NCI-H748 (cell line): Measurements from ENCODE around the gene KCNJ15.

Experiments used
- DNase-seq: peaks from one replicate; lab custom pipeline; 2025; ENCODE audit not compliant: unreplicated experiment; lab: John Stamatoyannopoulos, UW

KCNJ15 gene

GRCh38 chr21:38267991-38268863, 11.4 kb downstream of the KCNJ15 start:
- DNase-seq = no peak

GRCh38 chr21:38268864-38269575, 12.2 kb downstream of the KCNJ15 start:
- no peak for DNase-seq

GRCh38 chr21:38269576-38269936, 12.8 kb downstream of the KCNJ15 start:
- DNase-seq = no peak

- no peak for DNase-seq
Observed at GRCh38 chr21:38272215-38272614, 15.4 kb downstream of the KCNJ15 start.

DNA sequence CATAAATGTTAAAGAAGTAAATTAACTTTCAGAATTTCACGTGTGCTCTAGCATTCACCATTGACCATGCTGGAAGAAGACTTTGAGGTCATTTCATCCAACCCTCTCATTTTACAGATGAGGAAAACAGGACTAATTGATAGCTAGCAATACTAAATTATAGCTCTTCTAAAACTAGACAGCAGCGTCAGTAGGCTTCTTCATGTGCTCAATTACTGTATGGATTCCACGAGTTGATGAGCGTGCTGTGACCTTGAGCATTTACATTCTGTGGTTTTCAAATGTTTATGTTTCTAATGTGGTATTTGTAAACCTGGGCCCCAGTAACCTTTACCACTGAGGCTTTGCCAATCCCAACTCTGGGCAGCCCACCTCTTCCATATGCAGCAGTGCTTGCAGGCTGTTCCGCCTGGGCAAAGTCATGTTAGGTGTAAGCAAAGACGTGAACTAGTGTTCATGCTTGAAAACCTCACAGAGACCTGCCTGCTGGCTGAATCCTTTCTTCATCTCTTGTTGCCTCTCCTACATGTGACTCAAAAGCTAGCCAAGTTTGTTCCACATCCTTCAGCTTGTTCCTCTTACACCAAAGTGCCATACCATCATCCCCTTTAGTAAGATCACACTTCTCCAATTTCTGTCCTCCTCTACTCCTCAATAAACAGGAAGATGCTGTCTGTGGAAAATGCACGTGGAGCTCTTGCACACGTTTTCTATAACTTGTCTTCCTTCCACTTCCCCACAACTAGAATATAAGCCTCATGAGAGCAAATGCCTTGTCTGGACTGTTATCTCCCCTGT, 17.2 kb downstream of the KCNJ15 start:
- DNase-seq = no peak

GRCh38 chr21:38277501-38278131, 20.8 kb downstream of the KCNJ15 start:
- DNase-seq = no peak

GRCh38 chr21:38280454-38280853, 23.7 kb downstream of the KCNJ15 start:
- DNase-seq = no peak

DNA sequence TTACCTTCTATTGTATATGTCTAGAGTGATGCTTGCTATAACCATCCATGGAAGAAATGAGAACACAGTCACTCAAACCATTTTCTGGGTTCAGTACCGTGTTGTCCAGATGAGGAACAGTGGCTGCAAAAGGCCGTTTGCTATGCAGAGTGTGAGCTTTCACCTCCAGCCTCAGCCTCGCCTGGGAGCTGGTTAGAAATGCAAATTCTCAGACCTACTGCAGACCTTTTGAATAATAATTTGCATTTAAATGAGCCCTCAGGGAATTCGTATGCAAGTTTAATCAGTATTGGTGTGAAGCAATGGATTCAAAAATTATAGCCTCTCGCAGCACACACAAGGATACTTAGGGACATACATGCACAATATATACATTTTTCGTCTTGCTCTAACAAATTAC, 24.1 kb downstream of the KCNJ15 start:
- no peak for DNase-seq

DNA sequence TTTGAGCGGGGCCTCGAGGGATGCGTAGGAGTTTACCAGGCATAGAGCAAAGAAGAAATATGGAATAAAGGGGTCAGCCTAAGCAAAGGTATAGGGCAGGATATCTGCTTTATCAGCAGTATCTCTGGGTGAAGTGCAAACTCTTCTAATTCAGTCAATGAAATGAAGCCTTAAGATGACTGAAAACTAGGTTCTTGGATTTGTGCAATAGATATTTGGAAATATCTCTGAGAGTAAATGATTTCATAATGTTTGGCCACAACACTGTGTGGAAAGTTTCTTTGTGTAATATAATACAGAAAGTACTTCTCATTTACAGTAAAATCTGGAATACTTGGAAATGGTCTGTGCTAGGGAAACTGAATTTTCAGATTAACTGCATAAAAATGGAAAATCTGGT, 26.1 kb downstream of the KCNJ15 start:
- DNase-seq = no peak

DNA sequence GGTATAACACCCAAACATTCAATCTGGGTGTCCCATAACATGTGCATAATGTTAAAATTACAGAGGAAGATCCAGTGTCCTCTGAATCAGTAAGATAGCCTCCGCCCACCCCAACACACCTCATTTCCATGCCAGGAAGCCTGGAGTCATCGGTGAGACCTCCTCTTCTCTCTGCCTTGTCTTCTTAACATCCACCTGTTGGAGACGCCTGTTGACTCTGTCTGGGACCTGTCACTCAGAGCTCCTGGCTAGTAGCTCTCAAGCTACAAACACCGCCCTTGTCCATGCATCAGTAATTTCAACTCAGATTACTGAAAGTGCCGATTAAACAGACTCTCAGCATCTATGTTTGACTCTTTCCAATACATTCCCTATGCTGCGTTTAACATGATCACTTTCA, 27.4 kb downstream of the KCNJ15 start:
- DNase-seq = no peak

DNA sequence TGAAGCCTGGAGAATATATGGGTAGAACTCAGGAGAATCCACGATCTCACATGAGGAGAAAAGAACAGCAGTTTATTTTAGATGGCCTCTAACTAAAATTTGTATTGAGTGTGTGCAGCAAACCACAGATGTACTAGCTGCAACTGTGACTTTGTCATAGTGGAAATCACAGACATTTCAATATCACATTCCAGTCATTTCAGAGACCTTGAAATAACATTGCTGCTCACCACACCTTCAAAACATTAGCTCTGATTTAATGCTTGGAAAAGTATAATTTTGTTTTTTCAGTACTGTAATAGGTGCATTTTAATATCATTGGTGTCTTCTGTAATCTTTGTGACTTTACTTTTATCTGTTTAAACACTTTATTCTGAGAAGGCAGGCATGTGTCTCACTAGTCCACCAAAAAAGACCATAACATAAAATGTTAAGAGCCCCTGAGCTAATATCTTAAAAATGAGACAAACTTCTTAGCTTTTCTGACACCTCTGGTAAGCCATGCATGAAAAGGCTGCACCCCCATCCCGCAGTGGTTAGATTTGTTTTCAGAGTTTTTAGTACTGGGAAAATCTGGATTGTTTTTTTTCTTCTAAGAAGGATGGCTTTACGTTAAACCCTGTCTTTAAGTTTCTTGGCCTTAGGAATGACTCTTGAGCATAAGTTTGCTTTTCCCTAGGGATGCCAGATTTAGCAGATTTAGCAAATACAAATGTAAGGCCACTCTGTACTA, 30.1 kb downstream of the KCNJ15 start:
- no peak for DNase-seq

- no peak for DNase-seq
Observed at GRCh38 chr21:38287476-38287875, 30.7 kb downstream of the KCNJ15 start.

DNA sequence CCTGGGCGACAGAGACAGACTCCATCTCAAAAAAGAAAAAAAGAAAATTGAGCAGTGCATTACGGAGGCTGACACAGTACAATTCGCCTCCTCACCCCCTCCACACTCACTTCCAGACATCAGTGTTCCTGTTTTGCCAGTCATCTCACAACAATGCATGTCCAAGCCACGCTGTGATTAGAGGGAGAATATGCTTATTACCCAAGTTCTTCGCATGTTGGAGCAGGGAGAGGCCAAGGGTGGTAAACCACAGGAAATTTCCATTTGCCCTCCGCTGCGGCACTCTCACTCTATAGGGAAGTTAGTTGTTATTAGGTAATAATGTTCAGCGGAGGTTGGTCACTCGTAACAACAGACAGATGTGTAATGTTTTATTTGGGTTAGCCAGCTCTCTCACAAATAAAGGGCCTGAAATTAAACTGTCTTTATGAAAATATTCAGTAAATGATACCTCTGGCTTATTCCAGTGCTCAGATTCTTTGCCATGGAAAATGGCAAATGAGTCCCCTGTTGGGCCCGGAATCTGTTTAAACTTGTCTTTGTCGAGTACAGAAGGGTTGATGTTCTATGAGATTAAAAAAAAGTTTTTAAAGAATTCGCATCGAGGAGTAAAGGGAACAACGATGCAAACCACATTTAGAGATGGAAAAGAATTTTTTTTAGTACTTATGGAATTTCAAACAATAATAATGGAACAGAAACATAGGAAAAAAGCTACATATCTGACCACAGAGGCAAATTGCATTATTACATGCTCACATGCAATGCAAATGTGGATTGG, 33.1 kb downstream of the KCNJ15 start:
- no peak for DNase-seq

DNA sequence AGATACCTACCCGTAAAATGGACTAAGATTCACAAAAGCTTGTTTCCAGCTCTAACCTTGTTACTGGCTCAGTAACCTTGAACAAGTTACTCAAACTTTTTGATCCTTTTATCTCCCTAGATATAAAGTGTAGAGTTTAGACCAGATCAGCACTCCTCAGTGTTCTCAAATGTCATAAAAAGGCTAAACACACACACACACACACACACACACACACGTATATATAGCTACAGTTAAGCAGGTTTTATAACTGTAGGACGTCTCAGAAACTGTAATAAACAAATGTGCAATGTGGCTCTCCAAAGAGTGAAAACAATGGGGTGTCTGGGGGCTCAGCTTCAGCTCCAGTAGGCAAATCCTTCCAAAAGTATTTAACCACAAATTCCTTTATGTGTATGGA, 34.0 kb downstream of the KCNJ15 start:
- no peak for DNase-seq

- no peak for DNase-seq
Observed at GRCh38 chr21:38291874-38292273, 35.1 kb downstream of the KCNJ15 start.

DNA sequence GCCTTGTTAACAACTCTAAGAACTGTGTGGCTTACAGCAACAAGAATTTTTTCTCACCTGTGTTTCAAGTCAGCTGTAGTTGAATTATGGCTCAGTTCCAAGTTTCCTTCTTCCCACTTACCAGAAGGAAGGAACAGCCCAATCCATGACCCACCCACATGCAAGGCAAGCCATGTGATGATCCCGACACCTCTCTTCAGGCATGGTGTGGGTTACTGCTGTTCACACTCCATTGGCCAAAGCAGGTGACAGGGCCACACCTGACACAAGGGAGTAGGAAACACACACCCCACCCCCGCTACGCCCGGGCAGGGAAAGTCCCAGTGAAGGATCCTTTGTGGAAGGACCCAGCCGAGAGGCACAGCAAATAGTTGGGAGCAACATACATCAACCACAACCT, 36.3 kb downstream of the KCNJ15 start:
- DNase-seq = peak; percentile 11

DNA sequence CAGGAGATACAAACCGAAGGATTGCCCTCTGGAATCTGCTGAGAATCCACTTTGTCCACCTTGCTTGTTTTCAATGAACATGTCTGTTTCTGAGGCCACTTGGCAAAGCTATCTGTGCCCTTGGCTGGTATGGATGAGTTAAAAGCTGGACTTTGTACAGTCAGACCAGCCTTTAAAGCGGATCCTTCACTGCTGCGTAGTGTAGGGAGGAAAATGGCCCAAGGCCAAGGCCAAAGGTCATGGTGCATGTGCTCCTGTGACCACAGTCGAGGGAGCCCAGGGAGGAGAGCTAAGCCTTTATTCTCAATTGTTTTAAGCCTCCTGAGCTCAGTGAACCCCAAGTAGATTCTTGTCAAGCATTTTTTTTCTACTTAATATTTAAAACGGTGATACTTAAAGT, 37.0 kb downstream of the KCNJ15 start:
- DNase-seq = no peak

- DNase-seq = no peak
Observed at GRCh38 chr21:38294609-38295008, 37.8 kb downstream of the KCNJ15 start.

DNA sequence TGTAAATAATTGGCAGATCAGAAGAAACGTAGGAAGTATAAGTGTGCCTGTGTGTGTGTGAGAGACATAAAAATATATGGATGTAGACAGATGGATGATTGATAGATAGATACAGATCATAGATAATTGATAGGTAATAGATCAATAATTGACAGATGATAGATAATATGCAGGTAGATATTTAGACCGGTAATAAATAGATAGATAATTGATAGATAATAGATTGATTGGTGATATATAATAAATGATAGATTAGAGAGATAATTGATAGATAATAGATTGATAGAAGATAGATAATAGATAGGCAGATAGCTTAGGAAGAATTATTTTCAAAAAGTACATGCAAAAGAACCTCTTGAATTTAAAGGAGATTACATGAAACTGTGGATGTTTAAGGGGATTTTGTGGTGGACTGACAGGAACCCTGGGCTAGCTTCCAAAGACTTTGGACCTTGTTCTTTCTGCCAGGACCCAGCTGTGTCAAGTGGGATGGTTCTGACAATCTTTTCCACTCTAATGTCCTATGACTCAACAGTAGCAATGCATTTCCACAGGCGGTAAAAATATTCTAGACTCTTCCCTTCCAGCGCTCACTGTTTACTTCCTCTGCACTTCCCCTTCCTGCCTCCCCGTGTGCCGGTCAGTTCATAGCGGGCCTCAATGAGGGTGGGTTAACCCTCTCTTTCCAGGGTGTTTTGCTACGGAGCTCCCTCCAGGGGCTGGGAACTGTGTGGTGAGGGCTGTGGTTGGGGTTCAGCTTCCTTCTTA, 39.4 kb downstream of the KCNJ15 start:
- no peak for DNase-seq
